Lower lobe of right lung (tissue), 2 donors: ENCODE measurements around the gene CCR7. TPM values are rescaled to one million over a fixed set of nuclear protein-coding genes. Genes with fewer than 3 reads are reported as not detected.
A peak's percentile ranks its signal among the peaks of the same experiment; 100 is the strongest.

Experiments
- ATAC-seq, 2 donors: fragments of 200-7000 bp; cut with Tn5 transposase; one replicate each; pipeline ENCODE4 v1.9.1; 2020 to 2022; ENCODE audit warnings: mild to moderate bottlenecking in 2 of 2, moderate library complexity in 2 of 2
- DNase-seq: peaks from one replicate; pipeline ENCODE4 v3.0.0-alpha.2; 2020
- H3K27ac ChIP-seq: fragments of 200-600 bp; one replicate; pipeline ENCODE4 v1.8.0; 2022
- H3K27me3 ChIP-seq: fragments of 200-600 bp; one replicate; pipeline ENCODE4 v1.8.0; 2022; ENCODE audit warnings: low read depth
- H3K36me3 ChIP-seq: fragments of 200-600 bp; one replicate; pipeline ENCODE4 v1.8.0; 2022; ENCODE audit warnings: mild to moderate bottlenecking
- H3K4me1 ChIP-seq: fragments of 200-600 bp; one replicate; pipeline ENCODE4 v1.8.0; 2022
- H3K4me3 ChIP-seq: fragments of 200-600 bp; one replicate; pipeline ENCODE4 v1.8.0; 2022; ENCODE audit warnings: mild to moderate bottlenecking
- H3K9me3 ChIP-seq: fragments of 200-600 bp; one replicate; pipeline ENCODE4 v1.8.0; 2022
- CTCF ChIP-seq: fragments of 200-600 bp; IDR thresholded peaks from one replicate; pipeline ENCODE4 v1.8.0; 2022; ENCODE audit warnings: antibody characterized with exemption, mild to moderate bottlenecking
- intact Hi-C: fragments of 100-400 bp; cut with DNase I; formaldehyde crosslinking; loops from one replicate; pipeline ENCODE4 v1.11.0; 2022
- total RNA-seq: library from RNA; stranded (reverse); fragmentation: NEBNext Ultra II Directional; extraction: Animal tissue kit (Norgen Biotek cat#: 25700); gene quantifications from one replicate; pipeline ENCODE4 v1.2.1, GENCODE V29; 2021
- donor health status: DM: no; HTN: yes; CAD: no; lungs with severe emphysema.

The CCR7 gene
- total RNA-seq, 1 donor from 2014 or later, result 2.2 TPM

- Histone ChIP-seq H3K4me1 (peaks cover 89% of the 10 kb centered on the region), H3K9me3 (no peaks in the 10 kb centered on the region), H3K4me3 (no peak overlapping the region), H3K36me3 (no peaks in the 10 kb centered on the region), H3K27me3 (no peaks in the 10 kb centered on the region), H3K27ac (peak overlapping the region; percentile 83)
- ATAC-seq (peak; percentile 57 to 77), DNase-seq (no peak)
- intact Hi-C loops, result no loop called here
- TF ChIP-seq CTCF, result no peak
Observed at GRCh38 chr17:40535924-40536294, 29.4 kb downstream of the CCR7 start.

- DNase-seq (no peak), ATAC-seq (no peak)
- Histone ChIP-seq H3K4me1 (peaks cover 84% of the 10 kb centered on the region), H3K36me3 (no peaks in the 10 kb centered on the region), H3K4me3 (no peak overlapping the region), H3K27me3 (no peaks in the 10 kb centered on the region), H3K9me3 (no peaks in the 10 kb centered on the region), H3K27ac (peak overlapping the region; percentile 83)
- intact Hi-C loops, result no loop called here
- TF ChIP-seq CTCF, result no peak
Observed at GRCh38 chr17:40535438-40535837, 29.8 kb downstream of the CCR7 start.

DNA sequence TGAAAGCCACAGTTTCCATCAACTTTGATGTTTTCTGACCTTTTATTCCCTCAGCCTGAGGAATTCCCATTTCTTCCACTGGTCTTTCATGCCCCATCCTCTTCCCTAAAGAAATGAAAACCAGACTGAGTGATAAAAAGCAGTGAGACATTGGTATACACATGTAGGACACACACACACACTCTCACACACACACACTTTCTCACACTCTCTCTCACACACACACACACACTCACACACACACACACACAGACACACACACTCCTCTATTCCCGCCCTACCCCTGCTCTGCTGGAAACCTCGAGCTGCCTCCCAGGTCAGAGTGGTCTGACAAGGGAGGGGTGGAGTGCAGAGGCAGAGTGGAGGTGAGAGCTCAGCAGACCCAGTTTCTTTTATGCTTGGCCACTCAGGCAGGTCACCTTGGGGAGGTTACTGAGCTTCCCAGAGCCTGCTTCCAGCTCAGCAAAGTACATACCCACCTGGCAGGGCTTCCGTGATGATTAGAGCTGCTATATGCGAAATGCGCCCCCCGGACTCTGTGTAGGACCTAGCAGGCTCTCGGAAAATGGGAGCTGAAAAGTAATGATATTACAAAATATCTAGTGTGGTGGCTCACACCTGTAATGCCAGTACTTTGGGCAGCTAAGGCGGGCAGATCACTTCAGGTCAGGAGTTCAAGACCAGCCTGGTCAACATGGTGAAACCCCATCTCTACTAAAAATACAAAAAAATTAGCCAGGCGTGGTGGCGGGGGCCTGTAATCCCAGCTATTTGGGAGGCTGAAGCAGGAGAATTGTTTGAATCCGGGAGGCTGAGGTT lies 30.7 kb downstream of the CCR7 start:
- Histone ChIP-seq H3K9me3 (no peaks in the 10 kb centered on the region), H3K27ac (peak overlapping the region; percentile 83), H3K4me1 (peaks cover 75% of the 10 kb centered on the region), H3K4me3 (no peak overlapping the region), H3K27me3 (no peaks in the 10 kb centered on the region), H3K36me3 (no peaks in the 10 kb centered on the region)
- DNase-seq (no peak), ATAC-seq (no peak)
- TF ChIP-seq CTCF, result no peak
- intact Hi-C loops, result no loop called here

DNA sequence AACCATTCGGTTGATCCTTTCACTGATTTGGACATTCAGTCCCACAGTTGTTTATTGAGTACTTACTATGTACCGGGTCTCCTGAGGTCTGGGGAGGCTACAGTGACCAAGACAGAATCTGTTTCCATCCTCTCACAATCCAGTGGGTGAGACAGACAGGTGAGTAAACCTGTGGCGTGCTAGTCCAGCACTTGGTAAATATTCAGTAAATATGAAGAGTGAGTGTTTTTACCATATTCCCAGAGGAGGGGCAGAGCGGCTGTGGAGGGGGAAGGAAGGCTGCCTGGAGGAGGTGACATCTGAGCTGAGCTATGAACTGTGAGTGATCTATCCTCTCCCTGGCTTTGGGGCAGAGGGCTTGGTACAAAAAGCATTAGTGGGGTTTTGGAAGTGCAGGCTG lies 31.4 kb downstream of the CCR7 start:
- Histone ChIP-seq H3K4me3 (no peak overlapping the region), H3K27ac (peak overlapping the region; percentile 83), H3K4me1 (peaks cover 70% of the 10 kb centered on the region), H3K9me3 (no peaks in the 10 kb centered on the region), H3K36me3 (no peaks in the 10 kb centered on the region), H3K27me3 (no peaks in the 10 kb centered on the region)
- TF ChIP-seq CTCF, result no peak
- ATAC-seq (peak in 1 of 2 donors; percentile 1), DNase-seq (no peak)
- intact Hi-C loops, result no loop called here

- H3K36me3 ChIP-seq, result no peaks in the 10 kb centered on the region
- no peak for TF ChIP-seq CTCF
- no peak for ATAC-seq
- peak overlapping the region; percentile 51 for H3K27ac ChIP-seq
- DNase-seq, result no peak
- H3K27me3 ChIP-seq, result no peaks in the 10 kb centered on the region
- intact Hi-C loops, result no loop called here
- H3K9me3 ChIP-seq, result no peaks in the 10 kb centered on the region
- no peak overlapping the region for H3K4me3 ChIP-seq
- peaks cover 58% of the 10 kb centered on the region for H3K4me1 ChIP-seq
Observed at GRCh38 chr17:40532520-40533253, 32.6 kb downstream of the CCR7 start.
